Stimulated activated naive CD8-positive, alpha-beta T cell treated with anti-CD3 and anti-CD28 coated beads, Interleukin-15, Interleukin-2, amounts not matched to agents 100 ng/mL and 50 ng/mL, for 24 hours (primary cell): ENCODE data around the gene ABCA4.

Source experiments
- H3K27ac Mint-ChIP-seq: one replicate; pipeline ENCODE4 v1.8.0; 2021; ENCODE audit warnings: mild to moderate bottlenecking, mixed read lengths
- H3K27me3 Mint-ChIP-seq: one replicate; pipeline ENCODE4 v1.8.0; 2021; ENCODE audit warnings: mixed read lengths
- H3K36me3 Mint-ChIP-seq: one replicate; pipeline ENCODE4 v1.8.0; 2021; ENCODE audit warnings: low read depth, mixed read lengths
- H3K4me1 Mint-ChIP-seq: one replicate; pipeline ENCODE4 v1.8.0; 2021; ENCODE audit warnings: low read depth, mixed read lengths
- H3K4me3 Mint-ChIP-seq: one replicate; pipeline ENCODE4 v1.8.0; 2021; ENCODE audit warnings: mild to moderate bottlenecking, mixed read lengths
- H3K9me3 Mint-ChIP-seq: one replicate; pipeline ENCODE4 v1.8.0; 2021; ENCODE audit warnings: mixed read lengths

ABCA4 gene

GRCh38 chr1:94068096-94068998 lies 52.6 kb downstream of the ABCA4 start:
- no peak overlapping the region for H3K27ac Mint-ChIP-seq
- H3K36me3 Mint-ChIP-seq, result no peaks in the 10 kb centered on the region
- H3K4me1 Mint-ChIP-seq, result peaks cover 5% of the 10 kb centered on the region
- H3K27me3 Mint-ChIP-seq, result no peaks in the 10 kb centered on the region
- no peaks in the 10 kb centered on the region for H3K9me3 Mint-ChIP-seq
- H3K4me3 Mint-ChIP-seq, result no peak overlapping the region

DNA sequence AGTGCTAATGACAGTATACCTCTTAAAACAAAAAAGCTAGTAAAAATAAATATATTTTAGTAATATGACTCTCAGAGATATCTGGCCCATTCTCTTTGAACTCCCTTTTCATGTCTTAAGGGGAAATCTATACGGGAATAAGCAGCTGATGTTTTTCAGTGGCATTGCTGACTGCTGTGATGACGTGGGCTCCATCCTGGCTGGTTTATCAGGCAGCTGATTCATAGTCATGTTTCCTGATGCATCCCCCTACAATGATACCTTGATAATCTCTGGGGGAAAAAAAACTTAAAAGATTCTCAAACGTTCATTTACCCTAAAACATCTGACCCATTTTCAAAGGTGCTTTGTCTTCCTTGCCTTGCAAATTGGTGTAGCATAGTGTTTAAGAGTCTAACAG lies 53.8 kb downstream of the ABCA4 start:
- H3K36me3 Mint-ChIP-seq, result no peaks in the 10 kb centered on the region
- H3K4me3 Mint-ChIP-seq, result no peak overlapping the region
- peaks cover 3% of the 10 kb centered on the region for H3K27me3 Mint-ChIP-seq
- no peaks in the 10 kb centered on the region for H3K4me1 Mint-ChIP-seq
- no peaks in the 10 kb centered on the region for H3K9me3 Mint-ChIP-seq
- no peak overlapping the region for H3K27ac Mint-ChIP-seq

- Mint-ChIP-seq H3K27ac (no peak overlapping the region), H3K27me3 (peaks cover 9% of the 10 kb centered on the region), H3K9me3 (no peaks in the 10 kb centered on the region), H3K36me3 (no peaks in the 10 kb centered on the region), H3K4me1 (no peaks in the 10 kb centered on the region), H3K4me3 (no peak overlapping the region)
Observed at GRCh38 chr1:94063379-94063778, 57.6 kb downstream of the ABCA4 start.

DNA sequence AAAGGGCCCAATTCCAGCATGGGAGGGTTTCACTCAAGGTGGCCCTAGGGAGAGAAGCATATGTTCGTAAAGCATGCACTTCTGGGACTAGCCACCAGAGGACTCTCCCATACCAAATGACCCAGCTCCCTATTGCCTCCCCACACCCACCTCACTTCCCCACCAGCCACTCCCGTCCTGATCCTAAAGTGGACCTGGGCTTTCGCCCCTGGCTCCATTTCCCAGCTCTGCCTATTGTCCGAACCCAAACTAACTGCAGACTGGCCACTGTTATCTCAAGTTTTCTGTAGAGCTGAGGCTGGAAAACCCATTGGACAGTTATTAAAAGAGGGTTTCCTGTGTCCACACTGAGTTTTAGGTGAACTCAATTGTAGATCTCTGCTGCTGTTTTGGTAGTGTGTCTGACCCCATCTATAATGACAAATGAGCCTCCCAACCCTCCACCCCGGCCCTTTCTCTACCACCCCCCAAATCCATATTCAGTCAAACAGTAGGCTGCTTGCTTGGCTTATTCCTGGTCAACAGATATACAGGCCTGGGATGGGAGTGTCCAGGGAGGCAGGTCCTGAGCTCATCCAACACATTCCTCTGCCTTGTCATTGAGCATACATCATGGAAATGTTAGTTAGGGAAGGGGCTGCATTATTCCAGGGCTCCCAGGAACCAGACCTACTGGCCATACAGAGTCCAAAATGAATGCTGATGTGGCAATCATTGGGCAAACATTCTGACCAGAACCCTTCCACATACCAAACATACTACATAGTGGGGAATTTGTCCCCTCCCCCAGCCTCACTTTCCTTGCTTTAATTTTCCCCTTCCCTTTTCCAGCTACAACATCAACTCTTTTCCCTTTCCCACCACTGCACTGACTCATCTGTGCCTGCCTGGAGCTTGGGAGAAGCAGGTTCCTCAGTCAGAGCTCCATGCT lies 59.2 kb downstream of the ABCA4 start:
- H3K36me3 Mint-ChIP-seq, result no peaks in the 10 kb centered on the region
- H3K27me3 Mint-ChIP-seq, result peaks cover 9% of the 10 kb centered on the region
- H3K4me3 Mint-ChIP-seq, result no peak overlapping the region
- H3K4me1 Mint-ChIP-seq, result no peaks in the 10 kb centered on the region
- no peak overlapping the region for H3K27ac Mint-ChIP-seq
- H3K9me3 Mint-ChIP-seq, result no peaks in the 10 kb centered on the region

- Mint-ChIP-seq H3K27me3 (peaks cover 9% of the 10 kb centered on the region), H3K4me1 (no peaks in the 10 kb centered on the region), H3K4me3 (no peak overlapping the region), H3K27ac (no peak overlapping the region), H3K36me3 (no peaks in the 10 kb centered on the region), H3K9me3 (no peaks in the 10 kb centered on the region)
Observed at GRCh38 chr1:94060720-94061119, 60.2 kb downstream of the ABCA4 start.

- Mint-ChIP-seq H3K27ac (no peak overlapping the region), H3K27me3 (peaks cover 16% of the 10 kb centered on the region), H3K9me3 (no peaks in the 10 kb centered on the region)
Observed at GRCh38 chr1:94058766-94059165, 62.2 kb downstream of the ABCA4 start.

DNA sequence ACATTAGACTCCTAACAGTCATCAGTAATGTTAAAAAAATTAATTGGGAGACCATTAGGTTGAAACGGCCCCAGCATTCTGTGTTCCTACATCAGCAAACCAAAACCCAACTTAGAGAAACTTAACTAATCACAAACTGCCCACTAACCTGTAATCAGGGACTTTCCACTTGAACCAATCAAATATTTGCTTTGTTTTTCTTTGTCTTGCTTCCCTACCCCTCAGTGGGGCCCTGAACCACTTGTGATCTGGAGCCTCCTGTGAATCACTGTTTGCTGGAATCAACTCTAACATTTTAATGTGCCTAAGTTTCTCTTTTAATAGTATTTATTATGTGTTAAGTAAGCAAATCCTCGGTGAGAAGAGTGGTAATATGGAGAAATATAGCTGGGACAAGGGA lies 64.0 kb downstream of the ABCA4 start:
- H3K27ac Mint-ChIP-seq, result no peak overlapping the region
- no peak overlapping the region for H3K4me3 Mint-ChIP-seq
- H3K27me3 Mint-ChIP-seq, result peaks cover 14% of the 10 kb centered on the region
- H3K9me3 Mint-ChIP-seq, result no peaks in the 10 kb centered on the region
- no peaks in the 10 kb centered on the region for H3K4me1 Mint-ChIP-seq
- H3K36me3 Mint-ChIP-seq, result no peaks in the 10 kb centered on the region

More at GRCh38 chr1:94058766-94059165, 62.2 kb downstream of the ABCA4 start:
- Mint-ChIP-seq H3K36me3 (no peaks in the 10 kb centered on the region), H3K4me1 (no peaks in the 10 kb centered on the region), H3K4me3 (no peak overlapping the region)

DNA sequence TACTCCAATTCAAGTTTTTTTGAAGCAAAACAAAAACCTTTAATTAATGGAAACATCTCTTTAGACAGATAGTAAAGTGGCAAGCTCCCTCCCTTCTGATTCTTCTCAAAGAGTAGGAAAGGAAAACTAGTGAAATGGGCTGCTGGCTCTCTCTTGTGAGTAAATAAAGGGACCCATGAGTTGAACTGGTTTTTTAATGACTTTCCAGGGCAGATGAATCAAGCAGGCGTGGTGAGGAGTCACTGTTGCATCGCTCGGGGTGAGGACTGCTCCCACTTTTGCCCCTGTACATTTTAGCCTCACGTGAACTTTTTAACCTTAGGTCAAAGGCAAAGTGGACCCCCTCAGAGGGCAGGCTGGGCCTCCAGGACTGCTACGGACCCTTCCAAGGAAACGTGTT lies 64.8 kb downstream of the ABCA4 start:
- Mint-ChIP-seq H3K4me1 (no peaks in the 10 kb centered on the region), H3K4me3 (no peak overlapping the region), H3K27ac (no peak overlapping the region), H3K36me3 (no peaks in the 10 kb centered on the region), H3K9me3 (no peaks in the 10 kb centered on the region), H3K27me3 (peaks cover 14% of the 10 kb centered on the region)

- Mint-ChIP-seq H3K9me3 (no peaks in the 10 kb centered on the region), H3K4me1 (no peaks in the 10 kb centered on the region), H3K27ac (no peak overlapping the region), H3K27me3 (peaks cover 13% of the 10 kb centered on the region), H3K4me3 (no peak overlapping the region), H3K36me3 (no peaks in the 10 kb centered on the region)
Observed at GRCh38 chr1:94055459-94056122, 65.4 kb downstream of the ABCA4 start.

DNA sequence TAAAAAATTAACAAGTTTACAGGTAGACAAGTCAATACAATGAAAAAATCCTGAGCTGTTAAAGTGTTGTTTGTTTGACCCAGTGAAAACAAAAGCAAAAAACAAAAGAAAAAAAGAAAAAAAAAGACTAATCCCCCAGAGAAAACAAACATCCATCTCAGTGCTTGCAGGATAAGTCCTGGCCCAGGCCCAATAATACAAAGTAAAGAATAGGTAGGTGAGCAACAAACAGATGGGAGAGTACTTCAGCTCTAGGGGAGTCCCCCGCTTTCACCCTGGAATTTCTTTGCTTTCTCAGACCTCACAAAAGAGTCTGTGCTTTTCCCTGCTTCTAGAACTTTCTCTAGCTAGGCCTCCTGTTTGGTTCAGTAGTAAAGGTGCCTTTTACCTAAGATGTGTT lies 70.3 kb downstream of the ABCA4 start:
- Mint-ChIP-seq H3K4me3 (no peak overlapping the region), H3K27ac (no peak overlapping the region), H3K27me3 (peaks cover 7% of the 10 kb centered on the region), H3K36me3 (no peaks in the 10 kb centered on the region), H3K9me3 (no peaks in the 10 kb centered on the region), H3K4me1 (no peaks in the 10 kb centered on the region)

- Mint-ChIP-seq H3K27me3 (peaks cover 7% of the 10 kb centered on the region), H3K36me3 (no peaks in the 10 kb centered on the region), H3K4me1 (no peaks in the 10 kb centered on the region), H3K9me3 (no peaks in the 10 kb centered on the region), H3K27ac (no peak overlapping the region), H3K4me3 (no peak overlapping the region)
Observed at GRCh38 chr1:94050254-94050653, 70.7 kb downstream of the ABCA4 start.

DNA sequence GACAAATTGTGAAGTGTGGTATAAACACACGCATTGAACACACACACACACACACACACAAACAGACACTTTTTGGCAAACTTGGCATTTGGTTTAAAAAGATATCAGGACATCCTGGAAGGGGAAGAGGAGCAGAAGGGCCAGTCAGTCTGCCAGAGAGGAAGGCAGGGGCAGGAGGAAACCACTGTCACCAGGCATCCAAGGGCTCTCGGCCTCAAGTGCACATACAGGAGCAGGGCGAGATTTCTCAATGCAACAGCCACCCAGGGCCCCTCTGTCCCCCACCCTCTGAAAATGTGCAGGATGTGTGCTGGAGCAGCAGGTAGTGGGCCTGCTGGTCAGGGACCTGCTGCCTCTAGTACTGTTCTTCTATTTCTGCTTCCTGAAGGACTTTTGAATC lies 71.2 kb downstream of the ABCA4 start:
- Mint-ChIP-seq H3K9me3 (no peaks in the 10 kb centered on the region), H3K36me3 (no peaks in the 10 kb centered on the region), H3K27ac (no peak overlapping the region), H3K4me3 (no peak overlapping the region), H3K27me3 (peaks cover 7% of the 10 kb centered on the region), H3K4me1 (no peaks in the 10 kb centered on the region)

DNA sequence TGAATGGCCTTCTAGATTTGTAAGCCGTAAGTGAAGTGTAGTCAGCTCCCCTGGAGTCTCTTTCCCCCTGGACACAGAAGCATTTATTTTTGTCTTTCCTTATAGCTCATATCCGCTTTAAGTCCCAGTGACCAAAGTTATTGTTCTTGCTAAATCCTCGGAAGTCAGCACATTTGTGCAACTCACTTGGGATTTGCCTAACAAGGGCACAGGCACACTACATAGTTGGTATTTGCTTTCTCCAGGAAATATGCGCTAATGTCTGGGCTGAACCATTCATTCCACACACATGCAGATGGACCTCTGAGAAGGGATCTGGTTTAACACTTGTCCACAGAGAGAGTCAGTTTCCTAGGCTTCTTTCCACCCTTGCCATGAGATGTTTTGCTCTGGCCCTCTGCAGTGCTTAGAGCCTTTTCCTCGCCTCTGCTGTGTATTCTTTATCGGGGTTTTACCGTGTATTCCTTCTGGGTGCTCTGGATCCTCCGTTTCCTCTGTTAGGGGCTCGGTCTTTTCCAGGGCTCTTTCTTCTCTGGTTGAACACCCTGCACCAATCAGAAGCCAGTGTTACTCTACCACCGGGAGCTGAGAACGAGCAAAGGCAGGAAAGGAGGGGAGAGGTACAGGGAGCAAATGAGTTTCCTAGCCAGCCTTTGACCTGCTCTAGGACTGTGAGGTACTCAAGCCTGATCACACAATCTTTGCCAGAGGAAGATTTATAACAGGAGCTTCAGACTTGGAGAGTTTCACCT lies 72.4 kb downstream of the ABCA4 start:
- H3K36me3 Mint-ChIP-seq, result no peaks in the 10 kb centered on the region
- no peaks in the 10 kb centered on the region for H3K9me3 Mint-ChIP-seq
- no peak overlapping the region for H3K27ac Mint-ChIP-seq
- no peak overlapping the region for H3K4me3 Mint-ChIP-seq
- H3K27me3 Mint-ChIP-seq, result no peaks in the 10 kb centered on the region
- no peaks in the 10 kb centered on the region for H3K4me1 Mint-ChIP-seq

DNA sequence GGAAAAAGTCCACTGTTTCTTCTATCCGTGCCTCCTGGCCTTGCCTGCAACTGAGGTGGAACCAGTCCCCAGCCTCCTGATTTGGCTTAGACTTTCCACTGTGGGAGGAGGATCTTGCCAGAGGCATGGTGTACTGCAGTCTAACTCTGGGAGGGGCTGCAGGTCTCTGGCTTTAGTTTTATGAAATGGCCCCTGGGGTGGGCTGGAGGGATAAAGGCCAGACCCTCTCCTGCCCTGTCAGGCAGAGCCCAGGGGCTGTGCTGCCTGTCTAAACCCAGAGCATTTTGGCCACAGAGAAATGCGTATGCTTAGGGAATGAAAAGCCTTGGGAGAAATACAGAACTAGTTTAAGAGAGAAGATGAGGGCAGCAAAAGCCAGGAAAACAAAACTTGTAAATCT lies 73.0 kb downstream of the ABCA4 start:
- H3K4me3 Mint-ChIP-seq, result no peak overlapping the region
- no peaks in the 10 kb centered on the region for H3K9me3 Mint-ChIP-seq
- H3K36me3 Mint-ChIP-seq, result no peaks in the 10 kb centered on the region
- no peaks in the 10 kb centered on the region for H3K4me1 Mint-ChIP-seq
- no peak overlapping the region for H3K27ac Mint-ChIP-seq
- H3K27me3 Mint-ChIP-seq, result no peaks in the 10 kb centered on the region
